Activated naive CD4-positive, alpha-beta T cell treated with anti-CD3 and anti-CD28 coated beads, Interleukin-2, amount 50 U/mL, for 24 hours (primary cell): Measurements from ENCODE around the gene TFE3.
"Not testable (repeated sequence)": the region's sequence is repeated elsewhere in the genome, so short reads cannot be mapped to it uniquely, and the experiment has no call there.

Experiments used
- H3K27ac Mint-ChIP-seq: one replicate; pipeline ENCODE4 v1.8.0; 2021; ENCODE audit warnings: mild to moderate bottlenecking, mixed read lengths
- H3K27me3 Mint-ChIP-seq: one replicate; pipeline ENCODE4 v1.8.0; 2021; ENCODE audit warnings: mixed read lengths
- H3K36me3 Mint-ChIP-seq: one replicate; pipeline ENCODE4 v1.8.0; 2021; ENCODE audit warnings: mixed read lengths
- H3K4me1 Mint-ChIP-seq: one replicate; pipeline ENCODE4 v1.8.0; 2021; ENCODE audit warnings: mixed read lengths
- H3K4me3 Mint-ChIP-seq: one replicate; pipeline ENCODE4 v1.8.0; 2021; ENCODE audit warnings: mild to moderate bottlenecking, mixed read lengths
- H3K9me3 Mint-ChIP-seq: one replicate; pipeline ENCODE4 v1.8.0; 2021; ENCODE audit warnings: mixed read lengths

The TFE3 gene

GRCh38 chrX:48997865-48998264 is 45.3 kb downstream of the TFE3 start:
- peak overlapping the region; percentile 84 for H3K27ac Mint-ChIP-seq
- peaks cover 42% of the 10 kb centered on the region for H3K4me1 Mint-ChIP-seq
- H3K27me3 Mint-ChIP-seq: no peaks in the 10 kb centered on the region
- H3K4me3 Mint-ChIP-seq: peak overlapping the region; percentile 44
- no peaks in the 10 kb centered on the region for H3K9me3 Mint-ChIP-seq
- peaks cover 15% of the 10 kb centered on the region for H3K36me3 Mint-ChIP-seq

GRCh38 chrX:48997455-48997854 is 45.7 kb downstream of the TFE3 start:
- Mint-ChIP-seq H3K27ac (peak overlapping the region; percentile 84), H3K4me3 (peak overlapping the region; percentile 44), H3K9me3 (no peaks in the 10 kb centered on the region), H3K4me1 (peaks cover 42% of the 10 kb centered on the region), H3K27me3 (no peaks in the 10 kb centered on the region), H3K36me3 (peaks cover 15% of the 10 kb centered on the region)

DNA sequence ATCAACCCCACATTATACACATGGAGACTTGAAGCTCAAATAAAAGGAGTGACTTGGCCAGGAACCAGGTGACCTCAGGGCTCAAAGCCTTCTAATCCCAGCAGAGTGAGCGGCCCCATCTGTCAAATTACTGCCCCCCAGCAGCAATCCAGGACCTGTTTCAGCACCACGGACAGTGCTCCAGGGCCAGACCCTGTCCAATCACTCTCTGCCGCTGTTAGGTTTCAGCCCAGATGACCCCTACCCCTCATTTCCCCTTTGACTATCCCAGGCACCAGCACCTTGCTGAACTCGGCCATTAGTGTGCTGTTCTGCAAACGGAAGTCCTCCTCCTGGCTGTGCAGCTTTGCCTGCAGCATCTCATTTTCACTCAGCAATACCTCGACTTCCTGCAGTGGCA is 46.2 kb downstream of the TFE3 start:
- Mint-ChIP-seq H3K36me3 (peaks cover 15% of the 10 kb centered on the region), H3K27me3 (no peaks in the 10 kb centered on the region), H3K9me3 (no peaks in the 10 kb centered on the region), H3K4me3 (peak overlapping the region; percentile 39), H3K27ac (peak overlapping the region; percentile 17), H3K4me1 (peaks cover 42% of the 10 kb centered on the region)

DNA sequence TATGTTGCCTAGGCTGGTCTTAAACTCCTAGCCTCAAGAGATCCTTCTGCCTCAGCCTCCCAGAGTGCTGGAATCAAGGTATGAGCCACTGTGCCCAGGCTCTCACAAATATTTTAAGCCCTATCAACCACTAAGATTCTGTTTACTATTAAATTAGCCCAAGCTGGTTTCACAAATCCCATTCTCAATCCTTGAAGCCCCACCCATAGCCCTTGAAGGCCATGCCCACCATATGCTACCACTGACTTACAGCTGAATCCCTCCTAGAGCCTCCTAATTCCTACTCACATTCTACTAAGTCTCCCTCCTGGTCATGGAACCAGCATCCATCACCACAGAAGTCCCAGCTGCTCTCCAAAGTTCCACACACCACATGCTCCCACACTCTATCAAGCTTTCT is 50.8 kb downstream of the TFE3 start:
- Mint-ChIP-seq H3K9me3 (no peaks in the 10 kb centered on the region), H3K4me1 (peaks cover 7% of the 10 kb centered on the region), H3K27ac (no peak overlapping the region), H3K4me3 (no peak overlapping the region), H3K27me3 (no peaks in the 10 kb centered on the region), H3K36me3 (peaks cover 3% of the 10 kb centered on the region)

DNA sequence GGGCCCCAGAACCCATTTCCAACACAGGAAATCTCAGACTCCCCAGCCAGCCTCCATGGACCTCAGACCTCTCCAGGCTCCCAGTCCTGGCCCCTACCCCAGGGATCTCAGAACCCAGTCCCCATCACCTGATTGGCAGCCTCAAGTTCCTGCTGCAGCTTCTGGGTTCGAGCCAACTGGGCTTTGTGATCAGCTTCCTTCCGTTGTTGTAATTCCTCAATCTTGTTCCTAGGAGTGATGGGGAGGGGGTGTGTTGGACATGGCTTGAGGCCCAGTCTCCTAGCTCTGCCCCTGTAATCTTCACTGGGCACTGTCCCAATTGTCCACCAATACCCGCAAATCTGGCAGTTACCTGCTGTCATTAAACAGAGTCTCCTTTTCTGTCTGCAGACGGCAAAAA is 53.7 kb downstream of the TFE3 start:
- Mint-ChIP-seq H3K27ac (no peak overlapping the region), H3K4me1 (no peaks in the 10 kb centered on the region), H3K9me3 (no peaks in the 10 kb centered on the region), H3K36me3 (peaks cover 2% of the 10 kb centered on the region), H3K4me3 (no peak overlapping the region), H3K27me3 (no peaks in the 10 kb centered on the region)

GRCh38 chrX:48983896-48984295 is 59.3 kb downstream of the TFE3 start:
- Mint-ChIP-seq H3K27ac (no peak overlapping the region), H3K4me1 (no peaks in the 10 kb centered on the region), H3K27me3 (no peaks in the 10 kb centered on the region), H3K9me3 (no peaks in the 10 kb centered on the region), H3K36me3 (peaks cover 6% of the 10 kb centered on the region), H3K4me3 (no peak overlapping the region)

DNA sequence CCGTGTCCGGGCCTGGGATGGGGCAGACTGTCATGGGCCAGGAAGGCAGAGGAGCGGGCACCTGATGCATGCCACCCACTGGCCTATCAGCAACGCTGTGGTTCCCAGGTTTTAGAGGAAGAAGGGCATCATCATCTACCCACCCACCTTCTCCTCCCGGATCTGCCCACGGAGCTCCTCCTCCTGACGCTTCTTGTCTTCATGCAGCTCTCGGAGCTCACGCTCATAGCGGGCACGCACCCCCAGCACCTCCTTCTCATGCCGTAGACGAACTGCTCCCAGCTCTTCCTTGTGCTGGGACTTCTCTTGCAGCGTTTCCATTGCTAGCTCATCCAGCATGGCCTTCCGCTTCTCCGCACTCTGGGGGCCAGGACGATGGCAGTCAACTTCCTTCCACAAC is 60.1 kb downstream of the TFE3 start:
- H3K9me3 Mint-ChIP-seq: no peaks in the 10 kb centered on the region
- peaks cover 8% of the 10 kb centered on the region for H3K36me3 Mint-ChIP-seq
- no peaks in the 10 kb centered on the region for H3K4me1 Mint-ChIP-seq
- no peak overlapping the region for H3K4me3 Mint-ChIP-seq
- H3K27me3 Mint-ChIP-seq: no peaks in the 10 kb centered on the region
- H3K27ac Mint-ChIP-seq: no peak overlapping the region

- Mint-ChIP-seq H3K36me3 (peaks cover 8% of the 10 kb centered on the region), H3K4me1 (no peaks in the 10 kb centered on the region), H3K4me3 (no peak overlapping the region), H3K27me3 (no peaks in the 10 kb centered on the region), H3K27ac (no peak overlapping the region), H3K9me3 (no peaks in the 10 kb centered on the region)
Observed at GRCh38 chrX:48981178-48981577, 62.0 kb downstream of the TFE3 start.

GRCh38 chrX:48980341-48980740 is 62.8 kb downstream of the TFE3 start:
- not testable (repeated sequence) for H3K4me1 Mint-ChIP-seq, H3K27ac Mint-ChIP-seq, H3K27me3 Mint-ChIP-seq, H3K9me3 Mint-ChIP-seq, H3K4me3 Mint-ChIP-seq, H3K36me3 Mint-ChIP-seq
